Heart left ventricle (tissue), 16 donors: ENCODE data around the gene SOX9. TPM values are rescaled to one million over a fixed set of nuclear protein-coding genes. Genes with fewer than 3 reads are reported as not detected.

Experiments used
- ATAC-seq, 4 donors: fragments of 200-7000 bp; cut with Tn5 transposase; one replicate each; pipeline ENCODE4 v1.9.1; 2020 to 2022; ENCODE audit warnings: moderate library complexity in 4 of 4, mild to moderate bottlenecking in 3 of 4, moderate number of reproducible peaks in 1 of 4
- DNase-seq, 5 donors: peaks; one replicate each; pipeline ENCODE4 v3.0.0-alpha.2; 2020
- H3K27ac ChIP-seq, 12 donors: fragments of 200-600 bp; sonication (generic) in 4 of 12; one replicate each; pipeline versions ENCODE4 v1.5.0 to v1.8.0; 2016 to 2022; ENCODE audit warnings: mild to moderate bottlenecking in 2 of 12
- H3K27me3 ChIP-seq, 9 donors: fragments of 200-600 bp; sonication (generic) in 2 of 9; one replicate each; pipeline versions ENCODE4 v1.5.1 to v1.8.0; 2016 to 2022; ENCODE audit warnings: mild to moderate bottlenecking in 3 of 9
- H3K36me3 ChIP-seq, 9 donors: fragments of 200-600 bp; sonication (generic) in 2 of 9; one replicate each; pipeline versions ENCODE4 v1.5.0 to v1.8.0; 2018 to 2022; ENCODE audit warnings: mild to moderate bottlenecking in 2 of 9
- H3K4me1 ChIP-seq, 12 donors: fragments of 200-600 bp; sonication (generic) in 4 of 12; one replicate each; pipeline versions ENCODE4 v1.5.0 to v1.8.0; 2016 to 2022; ENCODE audit warnings: mild to moderate bottlenecking in 3 of 12
- H3K4me3 ChIP-seq, 12 donors: fragments of 200-600 bp; sonication (generic) in 4 of 12; one replicate each; pipeline versions ENCODE4 v1.5.0 to v1.8.0; 2017 to 2022; ENCODE audit warnings: mild to moderate bottlenecking in 9 of 12, moderate library complexity in 4 of 12
- H3K9me3 ChIP-seq, 12 donors: fragments of 200-600 bp; sonication (generic) in 4 of 12; one replicate each; pipeline versions ENCODE4 v1.5.0 to v1.8.0; 2016 to 2022; ENCODE audit warnings: mild to moderate bottlenecking in 1 of 12
- CTCF ChIP-seq, 12 donors: fragments of 200-600 bp; sonication (generic) in 4 of 12; IDR thresholded peaks; one replicate each; pipeline versions ENCODE4 v1.5.0 to v1.8.0; 2018 to 2022; ENCODE audit warnings: antibody characterized with exemption in 12 of 12, mild to moderate bottlenecking in 5 of 12
- POLR2A ChIP-seq, 2 donors: fragments of 450-650 bp; IDR thresholded peaks; one replicate each; pipeline ENCODE4 v1.6.1; 2017; ENCODE audit warnings: antibody characterized with exemption in 2 of 2, mild to moderate bottlenecking in 2 of 2, moderate library complexity in 2 of 2
- WGBS, 4 donors: extraction: QIAGEN DNeasy Blood & Tissue Kit in 2 of 4; methylation state at CpG; one replicate each; pipeline versions ENCODE4 v1.1.5 to v1.1.7; 2013 to 2018; 5-methylcytosine and 5-hydroxymethylcytosine counted together
- intact Hi-C, 10 donors: fragments of 100-400 bp; cut with DNase I; formaldehyde crosslinking; loops; one replicate each; pipeline versions ENCODE4 v1.11.1 to v1.14.2; 2022
- polyA plus RNA-seq, 2 donors: library from polyadenylated mRNA; stranded (reverse); fragments of 200-250 nt; gene quantifications; one replicate each; pipeline ENCODE4 v1.2.3, GENCODE V29; 2013
- total RNA-seq, 9 donors: library from RNA; depleted of rRNA in 2 of 9; stranded (reverse); fragments of >200 nt in 2 of 9; fragmentation: NEBNext Ultra II Directional in 3 of 9; extraction: Animal tissue kit (Norgen Biotek cat#: 25700) in 3 of 9; gene quantifications; one replicate each; pipeline versions ENCODE4 v1.1.0 to v1.2.4, GENCODE V29; 2016 to 2023
- donor health status: ischemic (EF 13 %, LVEDD 7.1; RV severe dilation, severe dysfunction).
- donor health status: healthy with polysubstance abuse.
- donor health status: DM: no; HTN: yes; CAD: no.
- donor health status: DM: no; HTN: no; CAD: no.
- donor health status: ischemic (EF 25% LVEDD 6.9; RV normal size, moderate dysfunction).
- donor health status: ischemic (EF 25% LVEDD 5.7; RV mildly dilated, moderate dysfunction).
- donor health status: healthy.
- donor health status: DM: yes; HTN: yes; CAD: no.
- donor health status: ischemic (EF 35%, LVEDD 5.7; RV mildly dilated, moderate dysfunction).
- donor health status: nonischemic (EF 11% LVEDD 7.7; RV severe dilation, severe dysfunction).
- donor health status: DM: yes; HTN: yes; CAD: no.
- donor health status: PGD.
- donor health status: ischemic (EF 29% LVEDD 5.4; RV normal size, mild dysfunction).
- donor health status: nonischemic (EF 23%, LVEDD 6.1; RV moderate dilation, normal function).

The SOX9 gene
- total and polyA plus RNA-seq, 11 donors: 7.6 to 19.7 (median 12.8) TPM

- ATAC-seq (peak in 2 of 4 donors; percentile 32 to 66), DNase-seq (no peak)
- Histone ChIP-seq H3K9me3 (no peaks in the 10 kb centered on the region), H3K4me3 (no peak overlapping the region), H3K36me3 (no peaks in the 10 kb centered on the region), H3K27me3 (no peaks in the 10 kb centered on the region), H3K27ac (no peak overlapping the region), H3K4me1 (peaks cover 0 to 8% (median 0%) of the 10 kb centered on the region in 12 donors)
- WGBS, 4 donors: 60 to 71% (median 67%) methylated on average over 9 of the region's 9 CpGs
- intact Hi-C loops: no loop called here
- TF ChIP-seq CTCF (IDR thresholded peaks at IDR 0.05): no peak
Measured at GRCh38 chr17:72165192-72165866, 44.5 kb downstream of the SOX9 start.

- DNase-seq (no peak), ATAC-seq (peak; percentile 23 to 64 (median 54))
- H3K27ac ChIP-seq: no peak overlapping the region
- TF ChIP-seq POLR2A (IDR thresholded peaks at IDR 0.05) (no peak), CTCF (IDR thresholded peaks at IDR 0.05) (no peak)
- H3K4me1 ChIP-seq: peaks cover 0 to 8% (median 0%) of the 10 kb centered on the region in 12 donors
- intact Hi-C loops: no loop called here
- H3K9me3 ChIP-seq: no peaks in the 10 kb centered on the region
- H3K36me3 ChIP-seq: no peaks in the 10 kb centered on the region
- no peaks in the 10 kb centered on the region for H3K27me3 ChIP-seq
- H3K4me3 ChIP-seq: no peak overlapping the region
- WGBS, 4 donors: 62 to 68% (median 65%) methylated on average over 9 to 12 of the region's 12 CpGs
Measured at GRCh38 chr17:72165867-72166439, 45.1 kb downstream of the SOX9 start.

- intact Hi-C loops: no loop called here
- Histone ChIP-seq H3K4me1 (peaks cover 0 to 15% (median 2%) of the 10 kb centered on the region in 12 donors), H3K36me3 (no peaks in the 10 kb centered on the region), H3K9me3 (no peaks in the 10 kb centered on the region), H3K27ac (no peak overlapping the region), H3K4me3 (no peak overlapping the region), H3K27me3 (no peaks in the 10 kb centered on the region)
- ATAC-seq (no peak), DNase-seq (no peak)
- WGBS, 4 donors: 73 to 86% (median 82%) methylated on average over 2 of the region's 2 CpGs
- TF ChIP-seq CTCF (IDR thresholded peaks at IDR 0.05) (no peak), POLR2A (IDR thresholded peaks at IDR 0.05) (no peak)
Measured at GRCh38 chr17:72167593-72167992, 46.8 kb downstream of the SOX9 start.

GRCh38 chr17:72169823-72170222 lies 49.0 kb downstream of the SOX9 start:
- no peak overlapping the region for H3K4me3 ChIP-seq
- H3K36me3 ChIP-seq: no peaks in the 10 kb centered on the region
- H3K27me3 ChIP-seq: no peaks in the 10 kb centered on the region
- H3K9me3 ChIP-seq: no peaks in the 10 kb centered on the region
- WGBS, 4 donors: 81 to 84% (median 83%) methylated on average over 4 of the region's 4 CpGs
- TF ChIP-seq CTCF (IDR thresholded peaks at IDR 0.05) (no peak), POLR2A (IDR thresholded peaks at IDR 0.05) (no peak)
- H3K4me1 ChIP-seq: peaks cover 0 to 15% (median 0%) of the 10 kb centered on the region in 12 donors
- H3K27ac ChIP-seq: no peak overlapping the region
- ATAC-seq: no peak
- DNase-seq: no peak
- intact Hi-C loops: loop anchor here in 1 of 10 donors (5.0 kb wide), 1 partner anchor 48 kb away; the partner anchor contains the start of gene SOX9
